Activated naive CD8-positive, alpha-beta T cell treated with anti-CD3 and anti-CD28 coated beads for 36 hours (primary cell): ENCODE measurements around the gene NRM. TPM values are rescaled to one million over a fixed set of nuclear protein-coding genes. Genes with fewer than 3 reads are reported as not detected.

Source experiments
- DNase-seq: peaks from one replicate; pipeline ENCODE4 v3.0.0; 2021
- H3K27ac Mint-ChIP-seq: one replicate; pipeline ENCODE4 v1.8.0; 2022; ENCODE audit warnings: mild to moderate bottlenecking, moderate library complexity, mixed read lengths
- H3K27me3 Mint-ChIP-seq: one replicate; pipeline ENCODE4 v1.8.0; 2022; ENCODE audit warnings: mild to moderate bottlenecking, mixed read lengths
- H3K36me3 Mint-ChIP-seq: one replicate; pipeline ENCODE4 v1.8.0; 2021; ENCODE audit warnings: mild to moderate bottlenecking, mixed read lengths
- H3K4me1 Mint-ChIP-seq: one replicate; pipeline ENCODE4 v1.8.0; 2021; ENCODE audit warnings: mixed read lengths
- H3K4me3 Mint-ChIP-seq: one replicate; pipeline ENCODE4 v1.8.0; 2022; ENCODE audit warnings: mild to moderate bottlenecking, moderate library complexity, mixed read lengths
- H3K9me3 Mint-ChIP-seq: one replicate; pipeline ENCODE4 v1.8.0; 2022; ENCODE audit warnings: mixed read lengths
- total RNA-seq, 2 experiments: library from RNA; stranded (reverse); gene quantifications; one replicate each; pipeline ENCODE4 v1.2.3, GENCODE V29; 2021

NRM gene
- total RNA-seq, 2 experiments from 2014 or later, result 19.7 to 20.2 TPM

DNA sequence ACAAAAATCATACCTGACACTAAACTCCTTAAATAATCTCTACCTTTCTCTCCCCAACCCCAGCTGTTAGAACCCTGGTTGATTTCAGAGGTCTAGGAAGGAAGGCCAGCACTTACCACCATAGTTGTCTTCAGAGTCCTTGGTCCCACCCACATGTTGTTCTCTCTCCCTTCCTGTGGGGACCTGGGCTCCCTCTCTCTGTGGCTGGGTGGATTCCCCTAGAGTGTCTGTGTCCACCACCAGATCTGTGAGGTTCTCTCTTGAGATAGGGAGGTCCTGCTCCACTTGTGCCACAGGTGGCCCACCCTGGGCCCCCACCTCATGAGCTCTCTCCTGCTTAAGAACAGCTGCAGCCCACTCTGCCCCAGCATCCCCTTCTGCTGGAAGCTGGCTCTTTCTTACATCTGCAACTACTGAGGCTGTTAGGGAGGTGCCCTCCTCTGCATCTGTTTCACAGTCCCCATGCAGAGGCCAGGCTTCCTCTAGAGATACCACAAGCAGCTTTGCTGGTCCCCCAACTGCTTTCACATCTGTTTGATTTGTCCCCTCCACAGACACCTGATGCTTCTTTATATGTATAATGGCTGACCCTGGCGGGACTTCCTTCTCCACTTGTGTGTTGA is 21.1 kb upstream of the NRM start:
- Mint-ChIP-seq H3K27me3 (no peaks in the 10 kb centered on the region), H3K36me3 (peaks cover 56% of the 10 kb centered on the region), H3K4me1 (peaks cover 25% of the 10 kb centered on the region), H3K9me3 (peaks cover 1% of the 10 kb centered on the region), H3K4me3 (no peak overlapping the region), H3K27ac (peak overlapping the region; percentile 9)
- DNase-seq, result no peak

DNA sequence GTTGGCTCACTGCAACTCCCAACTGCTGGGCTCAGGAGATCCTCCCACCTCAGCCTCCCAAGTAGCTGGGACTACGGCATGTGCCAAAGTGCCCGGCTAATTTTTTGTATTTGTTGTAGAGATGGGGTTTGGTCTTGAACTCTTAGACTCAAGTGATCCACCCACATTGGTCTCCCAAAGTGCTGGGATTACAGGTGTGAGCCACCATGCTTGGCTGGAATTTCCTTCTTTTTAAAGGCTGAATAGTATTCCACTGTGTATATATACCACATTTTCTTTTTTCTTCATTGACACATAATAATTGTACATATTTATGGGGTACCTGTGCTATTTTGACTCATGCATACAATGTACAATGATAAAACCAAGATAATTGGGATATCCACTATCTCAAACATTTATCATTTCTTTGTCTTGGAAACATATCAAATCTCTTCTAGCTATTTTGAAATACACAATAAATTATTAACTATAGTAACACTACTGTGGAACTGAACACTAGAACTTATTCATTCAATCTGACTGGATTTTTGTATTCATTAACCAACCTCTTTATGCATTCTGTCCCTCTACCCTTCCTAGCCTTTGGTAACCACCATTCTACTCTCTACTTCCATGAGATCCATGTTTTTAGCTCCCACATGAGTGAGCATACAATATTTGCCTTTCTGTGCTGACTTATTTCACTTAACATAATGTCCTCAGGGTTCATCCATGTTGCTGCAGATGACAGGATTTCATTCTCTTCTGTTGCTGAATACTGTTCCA is 18.5 kb upstream of the NRM start:
- H3K9me3 Mint-ChIP-seq, result no peaks in the 10 kb centered on the region
- peaks cover 48% of the 10 kb centered on the region for H3K36me3 Mint-ChIP-seq
- no peaks in the 10 kb centered on the region for H3K27me3 Mint-ChIP-seq
- H3K27ac Mint-ChIP-seq, result no peak overlapping the region
- no peak overlapping the region for H3K4me3 Mint-ChIP-seq
- H3K4me1 Mint-ChIP-seq, result peaks cover 7% of the 10 kb centered on the region
- no peak for DNase-seq

DNA sequence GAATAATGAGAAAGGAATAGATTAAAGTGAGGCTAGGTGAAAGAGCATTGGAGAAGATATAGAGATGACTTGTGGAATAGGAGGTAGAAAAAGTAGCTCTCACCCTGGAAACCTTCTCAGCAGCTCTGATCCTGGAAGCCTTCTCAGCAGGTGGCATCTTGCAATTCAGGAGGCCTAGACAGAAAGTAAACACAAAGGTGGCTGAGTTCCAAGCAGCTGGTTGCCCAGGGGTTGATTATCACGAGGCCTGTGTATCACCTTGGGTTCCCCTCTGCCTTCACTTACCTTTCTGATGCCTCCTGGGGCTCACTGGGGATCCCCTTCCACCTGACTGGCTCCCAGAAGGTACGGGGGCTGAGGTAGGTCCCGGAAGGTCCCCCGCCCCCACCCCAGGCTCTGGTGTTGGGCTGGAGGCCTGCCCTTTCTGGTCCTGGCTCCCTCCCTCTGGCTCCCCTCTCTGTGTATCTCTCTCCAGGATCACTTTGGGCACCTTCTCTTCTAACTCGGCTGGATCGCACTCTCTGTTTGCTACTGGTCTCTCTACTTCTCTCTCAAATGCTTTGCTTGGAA is 16.6 kb upstream of the NRM start:
- H3K36me3 Mint-ChIP-seq, result peaks cover 37% of the 10 kb centered on the region

DNA sequence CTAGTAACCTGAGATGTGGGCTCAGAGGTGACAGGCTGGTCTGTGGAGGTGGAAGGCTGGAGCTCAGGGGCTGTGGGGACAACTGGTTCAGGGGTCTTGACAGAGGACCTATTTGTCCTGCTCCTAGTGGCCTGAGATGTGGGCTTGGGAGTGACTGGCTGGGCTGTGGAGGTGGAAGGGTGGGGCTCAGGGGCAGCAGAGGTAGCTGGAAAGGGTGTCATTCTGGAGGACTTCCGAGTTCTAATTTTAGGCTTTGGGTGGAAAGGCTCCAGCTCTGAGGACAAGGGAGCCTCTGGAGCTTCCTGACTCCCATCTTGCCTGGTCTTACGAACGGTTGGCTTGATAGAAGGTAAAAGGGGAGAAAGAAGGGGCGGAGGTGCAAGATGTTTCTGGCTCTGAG is 14.8 kb upstream of the NRM start:
- Mint-ChIP-seq H3K9me3 (no peaks in the 10 kb centered on the region), H3K27me3 (no peaks in the 10 kb centered on the region), H3K36me3 (peaks cover 26% of the 10 kb centered on the region), H3K27ac (no peak overlapping the region), H3K4me1 (no peaks in the 10 kb centered on the region), H3K4me3 (no peak overlapping the region)
- no peak for DNase-seq

More for the DNA sequence above, 16.6 kb upstream of the NRM start:
- Mint-ChIP-seq H3K4me3 (no peak overlapping the region), H3K4me1 (peaks cover 7% of the 10 kb centered on the region), H3K27ac (no peak overlapping the region), H3K9me3 (no peaks in the 10 kb centered on the region), H3K27me3 (no peaks in the 10 kb centered on the region)
- DNase-seq, result no peak

DNA sequence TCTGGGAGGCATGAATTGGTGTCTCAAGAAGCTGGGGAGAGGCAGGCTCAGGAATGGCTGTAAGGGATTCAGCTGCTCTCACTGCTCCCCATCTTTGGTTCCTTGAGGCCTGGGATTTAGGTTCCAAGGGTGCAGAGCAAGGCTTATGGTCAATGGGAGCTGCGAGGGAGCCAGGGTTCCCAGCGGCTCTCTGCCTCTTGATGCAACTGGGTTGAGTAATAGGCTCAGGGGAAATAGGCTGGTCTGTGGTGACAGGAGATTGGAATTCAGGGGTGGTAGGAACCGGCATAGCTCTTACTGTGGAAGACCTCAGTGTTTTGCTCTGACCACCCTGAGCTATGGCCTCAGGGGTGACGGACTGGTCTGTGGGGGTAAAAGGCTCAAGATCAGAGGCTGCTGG is 13.0 kb upstream of the NRM start:
- Mint-ChIP-seq H3K36me3 (peaks cover 29% of the 10 kb centered on the region), H3K27me3 (no peaks in the 10 kb centered on the region), H3K9me3 (no peaks in the 10 kb centered on the region), H3K4me1 (no peaks in the 10 kb centered on the region), H3K27ac (no peak overlapping the region), H3K4me3 (no peak overlapping the region)
- DNase-seq, result no peak

DNA sequence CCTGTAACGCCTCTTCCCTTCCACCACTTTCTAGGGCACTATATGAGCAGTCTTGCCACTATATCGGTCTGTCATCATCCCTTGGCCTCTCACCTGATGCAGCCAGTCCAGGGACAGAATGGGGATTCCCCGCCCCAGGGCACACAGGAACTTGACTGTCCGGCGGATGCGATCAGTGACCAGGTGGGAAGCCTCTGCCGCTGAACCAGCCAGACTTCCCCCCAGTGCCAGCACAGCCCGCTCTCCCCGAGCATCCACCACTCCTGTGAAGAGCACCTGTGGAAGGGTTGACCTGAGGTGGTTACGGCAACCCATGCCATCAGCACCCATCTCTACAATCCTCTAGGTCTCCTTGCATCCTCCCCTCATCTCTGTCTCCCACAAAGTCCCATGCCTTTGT is 12.2 kb upstream of the NRM start:
- H3K27me3 Mint-ChIP-seq, result no peaks in the 10 kb centered on the region
- H3K4me3 Mint-ChIP-seq, result no peak overlapping the region
- no peaks in the 10 kb centered on the region for H3K4me1 Mint-ChIP-seq
- peaks cover 27% of the 10 kb centered on the region for H3K36me3 Mint-ChIP-seq
- H3K27ac Mint-ChIP-seq, result no peak overlapping the region
- DNase-seq, result no peak
- no peaks in the 10 kb centered on the region for H3K9me3 Mint-ChIP-seq

DNA sequence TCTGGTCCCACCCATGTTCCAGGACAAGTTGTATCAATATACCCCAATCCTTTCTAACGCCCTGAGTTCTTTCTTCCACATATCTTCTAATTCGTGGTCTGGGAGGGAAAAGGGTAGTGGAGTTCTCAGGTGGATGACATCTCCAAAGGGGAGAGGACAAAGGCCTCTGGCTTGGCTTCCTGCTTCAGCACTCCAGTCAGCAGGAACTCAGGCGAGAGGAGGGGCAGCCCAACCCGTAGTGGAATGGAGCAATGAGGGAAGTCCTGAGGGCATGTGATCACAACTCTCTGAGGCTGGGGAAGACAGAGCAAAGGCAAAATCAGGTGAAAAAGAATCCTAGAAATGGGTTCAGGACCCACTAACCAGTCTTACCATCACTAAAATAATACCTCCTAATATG is 9.6 kb upstream of the NRM start:
- Mint-ChIP-seq H3K4me3 (no peak overlapping the region), H3K36me3 (peaks cover 18% of the 10 kb centered on the region), H3K27ac (no peak overlapping the region), H3K4me1 (peaks cover 3% of the 10 kb centered on the region), H3K27me3 (no peaks in the 10 kb centered on the region), H3K9me3 (no peaks in the 10 kb centered on the region)
- DNase-seq, result no peak

DNA sequence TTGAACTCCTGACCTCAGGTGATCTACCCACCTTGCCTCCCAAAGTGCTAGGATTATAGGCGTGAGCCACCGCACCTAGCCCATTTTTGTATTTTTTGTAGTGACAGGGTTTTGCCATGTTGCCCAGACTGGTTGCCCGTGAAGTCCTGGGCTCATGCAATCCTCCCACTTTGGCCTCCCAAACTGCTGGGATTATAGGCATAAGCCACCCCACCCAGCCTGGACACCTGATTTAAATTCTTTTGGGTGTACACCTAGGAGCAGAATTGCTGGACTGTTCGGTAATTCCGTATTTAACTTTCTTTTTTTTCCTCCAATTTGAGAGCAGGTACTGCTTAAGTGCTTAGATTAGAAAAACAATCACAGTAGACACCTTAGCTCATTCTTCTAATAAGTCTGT is 5.6 kb upstream of the NRM start:
- no peak for DNase-seq
- Mint-ChIP-seq H3K4me1 (peaks cover 9% of the 10 kb centered on the region), H3K9me3 (no peaks in the 10 kb centered on the region), H3K4me3 (no peak overlapping the region), H3K27ac (no peak overlapping the region), H3K27me3 (no peaks in the 10 kb centered on the region), H3K36me3 (peaks cover 3% of the 10 kb centered on the region)

DNA sequence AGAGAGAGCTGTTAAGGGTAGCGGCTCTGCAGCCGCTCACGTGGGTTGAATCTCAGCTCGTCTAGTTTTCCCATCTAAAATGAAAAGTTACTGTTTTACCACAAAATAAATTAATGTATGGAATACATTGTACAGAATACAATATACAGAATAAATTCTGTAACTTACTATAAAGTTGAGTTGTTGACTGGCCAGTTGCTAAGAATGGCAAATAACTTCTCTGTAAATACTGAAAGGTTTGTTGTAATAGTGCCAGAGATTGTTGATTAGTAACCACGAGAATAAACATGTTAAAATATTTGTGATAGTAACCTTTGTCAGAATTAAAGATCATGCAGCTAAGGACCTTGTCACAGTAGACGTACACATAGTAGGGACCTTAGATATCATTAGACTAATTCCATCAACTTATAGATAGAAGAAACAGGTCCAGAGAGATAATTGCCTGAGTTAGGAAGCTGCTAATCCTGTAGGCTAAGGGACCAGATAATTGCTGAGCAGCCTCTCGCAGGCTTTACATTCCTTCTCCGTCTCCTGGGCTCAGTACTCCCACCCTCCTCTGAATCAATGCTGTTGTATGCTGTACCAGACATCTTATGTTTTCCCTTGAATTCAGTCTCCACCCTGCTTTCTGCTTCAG is 544 bp upstream of the NRM start:
- Mint-ChIP-seq H3K27ac (peak overlapping the region; percentile 17), H3K4me1 (peaks cover 34% of the 10 kb centered on the region), H3K9me3 (no peaks in the 10 kb centered on the region), H3K4me3 (peak overlapping the region; percentile 82), H3K36me3 (peaks cover 7% of the 10 kb centered on the region), H3K27me3 (no peaks in the 10 kb centered on the region)
- no peak for DNase-seq

DNA sequence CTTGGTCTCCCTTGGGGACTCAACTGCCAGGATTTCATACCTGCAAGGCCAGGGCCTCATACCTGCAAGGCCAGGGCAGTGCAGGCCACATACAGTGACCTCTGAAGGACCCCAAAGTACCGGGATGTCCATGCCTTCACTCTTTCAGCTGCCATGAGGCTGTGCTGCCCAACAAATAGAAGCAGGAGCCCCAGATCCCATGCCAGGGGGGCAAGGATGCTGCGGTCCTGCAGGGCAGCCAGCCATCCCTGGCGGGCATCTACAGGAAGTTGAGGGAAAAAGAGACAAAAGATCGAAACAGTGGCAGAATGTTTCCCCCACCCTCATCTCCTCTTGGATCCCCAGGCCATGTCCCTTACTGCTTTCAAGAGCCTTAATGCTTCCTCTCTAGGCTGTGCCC is 799 bp downstream of the NRM start:
- H3K36me3 Mint-ChIP-seq, result peaks cover 21% of the 10 kb centered on the region
- H3K9me3 Mint-ChIP-seq, result no peaks in the 10 kb centered on the region
- peak overlapping the region; percentile 97 for H3K4me3 Mint-ChIP-seq
- H3K27ac Mint-ChIP-seq, result peak overlapping the region; percentile 87
- DNase-seq, result no peak
- no peaks in the 10 kb centered on the region for H3K27me3 Mint-ChIP-seq
- H3K4me1 Mint-ChIP-seq, result peaks cover 34% of the 10 kb centered on the region

DNA sequence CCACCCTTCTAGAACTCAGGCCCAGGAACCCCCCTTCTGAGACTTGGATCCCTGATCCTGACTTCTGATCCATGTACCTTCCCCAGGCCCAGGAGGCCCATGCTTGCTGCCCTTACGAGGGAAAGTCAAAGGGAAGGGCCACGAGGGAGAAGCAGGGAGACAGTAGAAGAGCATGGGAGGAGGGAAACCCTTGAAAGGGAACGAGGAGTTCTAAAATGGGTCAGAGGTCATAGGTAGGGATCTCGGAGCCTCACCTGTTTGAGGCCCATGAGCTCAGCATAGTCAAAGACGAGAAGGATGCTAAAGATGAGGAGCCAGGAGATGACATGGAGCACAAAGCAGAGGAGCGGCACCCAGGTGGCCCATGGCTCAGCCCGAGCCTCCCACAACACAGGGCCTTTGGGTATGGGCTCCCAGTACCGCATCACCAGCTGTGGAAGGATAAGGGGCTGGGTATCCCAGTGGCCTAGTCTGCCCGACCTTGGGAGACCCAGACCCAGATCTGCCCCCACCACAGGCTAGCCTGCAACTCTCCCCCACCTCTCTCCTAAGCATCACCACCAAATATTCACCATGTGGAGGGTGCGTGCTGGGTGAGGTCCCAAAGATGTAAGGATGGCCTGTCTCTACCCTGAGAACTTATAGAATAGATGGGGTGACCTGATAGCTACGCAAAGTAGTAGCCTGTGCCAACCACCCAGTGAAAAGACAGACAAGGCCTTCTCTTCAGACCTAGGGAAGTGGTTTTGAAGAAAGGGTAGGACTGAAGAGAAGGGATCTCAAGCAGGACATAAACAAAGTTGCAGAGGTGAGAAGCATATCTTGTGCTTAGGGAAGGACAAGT is 1.5 kb downstream of the NRM start:
- H3K27me3 Mint-ChIP-seq, result no peaks in the 10 kb centered on the region
- H3K9me3 Mint-ChIP-seq, result no peaks in the 10 kb centered on the region
- H3K27ac Mint-ChIP-seq, result peak overlapping the region; percentile 87
- no peak for DNase-seq
- peaks cover 34% of the 10 kb centered on the region for H3K4me1 Mint-ChIP-seq
- H3K36me3 Mint-ChIP-seq, result peaks cover 26% of the 10 kb centered on the region
- H3K4me3 Mint-ChIP-seq, result peak overlapping the region; percentile 97

DNA sequence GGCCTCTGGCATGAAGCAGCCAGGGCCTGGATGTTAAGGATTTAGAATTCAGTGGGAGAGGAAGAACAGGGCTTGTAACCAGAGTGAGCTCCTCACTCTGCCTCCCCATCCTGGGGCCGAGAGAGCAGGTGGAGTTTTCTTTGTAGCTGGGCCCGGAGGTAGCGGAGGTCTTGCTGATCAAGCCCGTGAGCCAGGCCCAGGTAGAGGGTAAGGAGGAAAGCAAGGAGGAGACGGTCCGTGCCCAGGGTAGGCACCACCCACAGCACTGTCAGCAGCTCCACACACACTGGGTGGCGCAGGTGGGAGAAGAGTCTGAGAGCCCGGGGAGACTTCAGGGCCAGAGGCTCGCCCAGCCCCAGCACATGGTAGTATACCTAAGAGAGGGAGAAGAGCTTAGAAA is 2.2 kb downstream of the NRM start:
- Mint-ChIP-seq H3K36me3 (peaks cover 33% of the 10 kb centered on the region), H3K4me3 (peak overlapping the region; percentile 95), H3K27ac (peak overlapping the region; percentile 22), H3K9me3 (no peaks in the 10 kb centered on the region), H3K27me3 (no peaks in the 10 kb centered on the region), H3K4me1 (peaks cover 34% of the 10 kb centered on the region)
- no peak for DNase-seq

DNA sequence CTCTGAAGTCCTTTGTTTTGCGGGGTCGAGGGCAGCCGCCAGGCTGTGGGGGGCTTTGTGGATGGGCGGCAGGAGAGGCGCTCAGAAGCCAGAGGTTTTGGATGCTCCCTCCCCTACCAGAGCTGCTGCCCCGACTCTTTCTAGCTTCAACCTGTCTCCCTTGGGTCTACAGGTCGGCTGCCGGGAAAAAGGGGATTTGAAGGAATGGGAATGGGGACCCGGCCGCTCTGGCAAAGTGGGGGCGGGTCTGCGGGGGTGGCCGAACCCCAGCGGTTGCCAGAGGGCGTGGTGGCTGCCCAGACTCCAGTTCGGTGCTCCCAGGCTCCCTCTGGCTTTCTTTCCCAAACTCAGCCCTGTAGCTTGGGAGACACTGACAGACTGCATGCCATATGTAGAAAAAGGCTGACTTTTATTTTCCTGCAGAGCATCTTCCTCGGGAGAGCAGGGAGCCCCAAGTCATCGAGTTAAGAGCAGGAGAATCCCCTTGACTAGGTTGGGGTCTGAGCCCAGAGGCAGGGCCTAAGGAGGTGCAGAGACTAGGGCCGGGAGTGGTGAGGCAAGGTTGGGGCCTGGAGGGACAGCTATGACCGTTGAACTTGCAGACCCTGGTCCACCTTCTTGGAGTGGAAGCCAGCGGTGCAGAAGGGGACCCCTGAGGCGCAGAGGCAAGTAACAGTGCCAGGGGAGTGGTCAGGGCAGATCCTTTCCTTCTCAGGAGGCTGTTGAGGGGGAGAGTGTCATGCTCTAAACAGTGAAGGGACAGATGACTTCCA is 2.9 kb downstream of the NRM start:
- peaks cover 40% of the 10 kb centered on the region for H3K36me3 Mint-ChIP-seq
- no peaks in the 10 kb centered on the region for H3K27me3 Mint-ChIP-seq
- peaks cover 34% of the 10 kb centered on the region for H3K4me1 Mint-ChIP-seq
- no peaks in the 10 kb centered on the region for H3K9me3 Mint-ChIP-seq
- H3K4me3 Mint-ChIP-seq, result peak overlapping the region; percentile 95
- no peak for DNase-seq
- H3K27ac Mint-ChIP-seq, result peak overlapping the region; percentile 93
